Mesenteric fat pad (tissue), 1 donor: Measurements from ENCODE around the gene ZGLP1. TPM values are rescaled to one million over a fixed set of nuclear protein-coding genes. Genes with fewer than 3 reads are reported as not detected.

ENCODE experiments used
- DNase-seq: peaks from one replicate; pipeline ENCODE4 v3.0.0-alpha.2; 2020; ENCODE audit warnings: low spot score
- total RNA-seq: library from RNA; stranded (reverse); fragmentation: NEBNext Ultra II Directional; extraction: Animal tissue kit (Norgen Biotek cat#: 25700); gene quantifications from one replicate; pipeline ENCODE4 v1.2.1, GENCODE V29; 2021
- donor health status: DM: yes; HTN: yes; CAD: no.

ZGLP1 gene
- total RNA-seq, 1 donor from 2014 or later = 0.55 TPM

- no peak for DNase-seq
These were observed 54.3 kb downstream of the ZGLP1 start for GRCh38 chr19:10255358-10255757.

Other genes with a start within 250 kb of the ZGLP1 start
- gene SHFL, start 223.5 kb downstream of the ZGLP1 start, total RNA-seq = 29.3 TPM
- 0.42 TPM for gene ANGPTL6, start 207.1 kb downstream of the ZGLP1 start, total RNA-seq
- 52.1 TPM for gene PPAN, start 203.5 kb downstream of the ZGLP1 start, total RNA-seq
- gene P2RY11, start 198.1 kb downstream of the ZGLP1 start, total RNA-seq = 17.7 TPM
- gene EIF3G, start 189.9 kb downstream of the ZGLP1 start, total RNA-seq = 189 TPM
- 57.7 TPM for gene DNMT1, start 114.9 kb downstream of the ZGLP1 start, total RNA-seq
- gene S1PR2, start 78.5 kb downstream of the ZGLP1 start, total RNA-seq = 13.3 TPM
- 54.5 TPM for gene MRPL4, start 57.6 kb downstream of the ZGLP1 start, total RNA-seq
- gene ICAM1, start 38.7 kb downstream of the ZGLP1 start, total RNA-seq = 77.1 TPM
- gene ICAM4, start 22.9 kb downstream of the ZGLP1 start, total RNA-seq = 2.3 TPM
- 1.2 TPM for gene ICAM5, start 19.9 kb downstream of the ZGLP1 start, total RNA-seq
- 18.2 TPM for gene FDX2, start 6.2 kb upstream of the ZGLP1 start, total RNA-seq
- 23.0 TPM for gene RAVER1, start 23.7 kb upstream of the ZGLP1 start, total RNA-seq
- gene ICAM3, start 29.8 kb upstream of the ZGLP1 start, total RNA-seq = 25.0 TPM
- 91.5 TPM for gene TYK2, start 70.8 kb upstream of the ZGLP1 start, total RNA-seq
- 173 TPM for gene CDC37, start 93.7 kb upstream of the ZGLP1 start, total RNA-seq
- 28.5 TPM for gene PDE4A, start 110.7 kb upstream of the ZGLP1 start, total RNA-seq
- gene KEAP1, start 193.5 kb upstream of the ZGLP1 start, total RNA-seq = 71.9 TPM
- 0.13 TPM for gene S1PR5, start 207.6 kb upstream of the ZGLP1 start, total RNA-seq
- gene ATG4D, start 234.1 kb upstream of the ZGLP1 start, total RNA-seq = 19.0 TPM